Measurements from ENCODE around the gene C10orf71.

C10orf71 gene

DNA sequence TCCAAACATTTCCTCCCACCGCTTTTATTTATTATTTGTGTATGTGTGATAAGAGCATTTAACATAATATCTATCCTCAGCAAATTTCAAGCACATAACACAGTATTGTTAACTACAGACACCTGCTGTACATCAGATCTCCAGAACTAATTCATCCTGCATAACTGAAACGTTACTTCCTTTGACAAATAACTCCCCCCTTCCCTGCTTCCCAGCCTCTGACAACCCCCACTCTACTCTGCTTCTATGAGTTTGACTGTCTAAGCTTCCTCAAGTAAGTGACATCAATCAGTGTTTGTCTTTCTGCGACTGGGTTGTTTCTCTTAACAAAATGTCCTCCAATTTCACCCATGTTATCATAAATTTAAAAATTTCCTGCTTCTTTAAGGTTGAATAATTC lies 22.1 kb downstream of the C10orf71 start:
- no peak for DNase-seq

DNA sequence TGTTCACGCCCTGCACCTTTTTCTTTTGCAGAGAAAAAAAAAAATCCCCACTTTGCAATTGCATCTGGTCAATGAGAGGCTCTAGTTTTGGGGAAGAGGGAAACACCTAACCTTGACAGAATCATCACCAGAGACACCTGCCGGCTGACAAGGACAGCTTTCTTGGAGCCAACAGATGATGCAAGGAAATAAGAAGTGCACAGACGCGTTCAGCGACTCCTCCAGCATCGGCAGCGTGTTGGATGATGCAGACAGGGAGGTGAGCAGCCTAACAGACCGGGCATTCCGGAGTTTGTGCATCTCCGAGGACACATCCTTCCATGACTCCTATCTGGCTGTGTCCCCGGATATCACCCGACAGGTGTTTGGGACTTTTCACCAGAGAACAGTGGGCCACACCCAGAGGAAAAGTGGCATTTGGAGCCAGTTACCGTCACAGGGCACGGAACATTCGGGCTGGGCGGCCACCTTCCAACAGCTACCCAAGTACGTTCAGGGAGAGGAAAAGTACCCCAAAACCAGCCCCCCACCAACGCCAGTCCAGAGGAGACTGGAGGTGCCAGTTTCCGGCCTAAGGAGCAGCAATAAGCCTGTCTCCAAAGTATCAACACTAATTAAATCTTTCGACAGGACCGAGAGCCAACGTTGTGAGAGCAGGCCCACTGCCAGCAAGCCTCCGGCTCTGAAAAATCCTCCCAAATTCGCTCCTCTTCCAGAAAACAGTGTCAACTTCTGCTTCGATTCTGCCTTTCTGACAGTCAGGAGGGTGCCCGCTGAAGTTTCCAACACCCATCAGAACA lies 23.6 kb downstream of the C10orf71 start:
- DNase-seq, result no peak

DNA sequence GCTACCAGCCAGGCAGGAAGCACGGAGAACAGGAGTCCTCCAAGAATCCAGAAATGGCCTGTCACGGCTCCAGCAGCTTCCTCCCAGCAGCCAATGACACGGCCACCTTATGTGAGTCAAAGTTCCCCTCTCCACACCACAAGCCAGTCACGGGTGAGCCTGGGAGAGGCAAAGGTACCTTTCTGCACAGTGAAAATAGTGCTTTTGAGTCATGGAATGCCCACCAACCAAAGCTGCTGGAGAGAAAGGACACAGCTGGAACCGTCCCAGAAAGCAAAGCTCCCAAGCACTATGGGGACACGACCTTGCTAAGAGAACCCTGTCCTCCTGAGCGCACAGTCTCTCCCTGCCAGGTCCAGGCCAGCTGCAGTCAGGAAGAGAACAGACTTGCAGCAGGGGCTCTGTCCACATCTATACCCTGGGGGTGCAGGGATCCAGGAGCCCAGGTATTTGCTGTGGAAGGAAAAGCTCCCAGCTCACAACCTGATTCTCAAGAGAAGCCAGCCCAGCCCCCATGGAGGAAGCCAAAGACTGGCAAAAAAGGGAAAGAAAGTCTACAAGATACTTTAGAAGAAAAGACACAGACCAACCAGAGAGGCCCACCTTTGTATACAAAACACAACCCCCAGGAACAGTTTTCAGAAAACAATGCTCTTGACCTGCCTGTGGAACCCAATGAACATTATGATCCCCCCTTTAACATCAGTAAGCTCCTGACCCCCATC lies 24.4 kb downstream of the C10orf71 start:
- no peak for DNase-seq

DNA sequence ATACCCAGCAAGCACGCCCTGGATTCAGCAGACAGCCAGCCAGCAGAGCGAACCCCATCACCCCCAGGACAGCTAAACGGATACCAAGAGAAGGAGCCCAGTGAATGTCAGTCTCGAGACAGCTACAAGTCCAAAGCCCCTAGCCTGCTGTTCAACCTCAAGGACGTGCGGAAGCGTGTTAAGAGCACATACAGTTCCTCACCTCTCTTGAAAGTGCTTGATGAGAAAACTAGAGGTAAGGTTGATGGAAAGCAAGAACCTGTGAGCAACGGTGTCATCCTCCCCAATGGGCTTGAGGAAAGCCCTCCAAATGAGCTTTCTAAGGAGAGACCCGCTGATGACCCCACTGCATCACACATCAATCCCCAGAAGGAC lies 24.9 kb downstream of the C10orf71 start:
- no peak for DNase-seq

DNA sequence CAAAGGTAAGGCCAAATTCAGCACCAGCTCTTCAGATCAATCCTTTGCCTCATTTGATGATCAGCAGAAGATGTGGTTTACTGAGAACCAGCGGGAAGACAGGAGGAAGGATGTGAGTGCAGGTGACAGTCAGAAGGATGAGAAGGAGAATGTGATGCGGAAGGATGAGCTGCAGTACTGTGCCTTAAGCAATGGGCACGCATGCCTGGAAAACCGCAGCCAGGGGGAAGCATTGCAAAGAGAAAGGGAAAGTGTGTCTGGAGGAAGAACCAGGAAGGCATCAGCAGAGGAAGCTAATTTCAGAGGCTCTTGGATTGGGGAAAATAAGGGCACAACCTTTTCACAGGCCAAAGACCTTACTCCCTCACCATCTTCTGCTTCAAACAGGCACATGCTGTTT lies 25.7 kb downstream of the C10orf71 start:
- DNase-seq, result no peak

DNA sequence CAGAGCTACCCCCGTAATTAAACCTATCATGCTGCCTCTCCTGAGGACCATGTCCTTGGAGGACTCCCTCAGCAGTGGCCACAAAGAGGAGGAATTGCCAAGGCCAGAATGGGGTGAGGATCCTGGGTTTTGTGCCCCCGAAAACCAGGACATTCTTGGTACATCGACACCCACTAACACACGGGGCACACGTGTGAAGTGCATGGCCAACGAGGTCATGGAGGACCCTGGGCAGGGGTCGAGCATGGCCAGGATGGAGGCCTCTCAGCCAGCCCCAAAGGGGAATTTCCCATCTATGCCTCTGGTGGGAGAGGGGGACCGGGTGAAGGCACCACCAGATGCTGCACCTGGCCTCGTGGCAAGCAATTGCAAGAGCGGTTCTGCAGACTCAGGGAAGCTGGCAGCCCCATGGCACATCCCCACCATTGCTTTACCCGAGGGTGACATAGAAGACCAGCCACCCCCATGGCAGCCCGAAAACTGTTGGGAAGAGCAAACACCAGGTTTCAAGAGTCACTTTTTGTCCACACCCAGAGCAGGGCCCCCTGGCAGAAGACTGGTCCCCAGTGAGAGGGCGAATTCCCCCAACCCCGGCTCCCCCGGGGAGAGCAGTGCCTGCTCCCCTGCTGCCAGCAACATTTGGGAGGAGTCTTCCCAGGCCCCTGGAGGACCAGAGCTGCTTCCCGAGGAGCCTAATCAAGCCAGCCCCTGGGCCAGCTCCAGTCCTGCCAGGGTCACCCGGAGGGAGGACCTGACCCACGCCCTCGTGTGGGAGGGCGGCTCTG lies 26.4 kb downstream of the C10orf71 start:
- DNase-seq, result no peak

DNA sequence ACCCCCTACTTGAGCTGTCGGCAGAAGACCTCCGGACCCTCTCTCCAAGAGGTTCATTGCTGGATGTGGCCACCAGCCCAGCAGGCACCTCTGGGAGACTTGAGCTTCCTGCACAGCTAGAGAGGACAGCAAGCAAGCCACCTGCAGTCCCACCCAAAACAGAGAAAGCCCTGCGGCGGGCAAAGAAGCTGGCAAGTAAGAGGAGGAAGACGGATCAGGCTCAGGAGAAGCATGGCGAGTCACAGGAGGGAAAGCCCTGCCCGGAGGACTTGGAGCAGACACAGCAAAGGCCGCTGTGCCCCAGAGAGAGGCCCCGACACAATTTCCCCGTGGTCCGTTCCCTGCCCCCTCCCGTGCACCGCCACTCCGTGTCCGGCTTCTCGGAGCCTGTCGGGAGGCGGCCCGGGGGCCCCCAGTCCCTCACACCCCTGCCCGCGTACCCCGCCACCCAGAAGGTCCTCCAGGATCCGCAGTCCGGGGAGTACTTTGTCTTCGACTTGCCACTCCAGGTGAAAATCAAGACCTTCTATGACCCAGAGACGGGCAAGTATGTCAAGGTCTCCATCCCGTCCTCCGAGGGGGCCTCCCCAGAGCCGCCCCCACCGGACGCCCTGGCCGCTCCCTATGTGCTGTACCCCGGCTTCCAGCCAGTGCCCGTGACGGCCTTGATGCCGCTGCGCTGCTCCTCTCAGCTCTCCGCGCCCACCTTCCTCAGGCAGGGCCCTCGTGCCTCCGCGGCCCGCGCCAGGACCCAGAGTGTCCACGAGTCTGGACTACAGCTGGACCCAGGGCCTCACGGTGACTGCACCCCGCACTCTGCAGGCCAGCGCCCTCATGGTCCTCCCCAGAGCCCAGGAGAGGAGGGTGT lies 27.2 kb downstream of the C10orf71 start:
- no peak for DNase-seq

DNA sequence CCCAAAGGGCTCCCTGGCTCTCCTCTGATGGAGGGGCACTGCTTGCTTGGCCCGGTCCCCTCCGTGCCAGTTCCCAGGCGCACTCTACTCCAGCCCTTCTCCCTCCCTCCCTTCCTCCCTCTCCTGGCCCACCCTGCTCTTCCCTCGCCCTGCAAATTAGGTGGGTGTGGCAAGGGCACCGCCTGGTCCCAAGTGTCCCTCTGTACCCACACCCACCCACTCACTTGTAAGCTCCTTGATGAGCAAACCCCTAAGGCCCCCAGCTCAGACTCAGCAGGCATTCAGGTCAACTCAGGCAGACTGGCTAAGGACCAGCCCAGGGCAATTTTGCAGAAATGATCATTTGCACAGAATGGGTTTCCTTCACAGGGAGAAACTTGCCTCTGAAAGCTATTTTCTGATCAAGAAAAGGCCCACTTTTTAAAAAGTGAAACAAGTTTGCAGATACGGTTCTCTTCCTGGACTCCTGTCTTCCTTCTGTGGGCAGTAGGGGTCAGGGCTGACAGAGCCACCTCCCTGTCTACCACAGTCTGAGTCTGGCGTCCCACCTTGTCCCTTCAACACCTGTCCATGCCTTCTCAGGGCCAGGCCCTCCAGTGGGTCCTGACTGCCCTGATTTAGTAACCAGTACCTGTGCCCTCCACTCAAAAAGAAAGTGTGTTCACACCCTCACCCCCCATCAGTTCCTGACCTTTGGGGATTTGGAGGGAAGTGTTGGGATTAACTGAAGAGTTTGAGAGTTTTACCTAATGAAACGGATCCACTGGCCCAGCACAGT lies 28.3 kb downstream of the C10orf71 start:
- no peak for DNase-seq

DNA sequence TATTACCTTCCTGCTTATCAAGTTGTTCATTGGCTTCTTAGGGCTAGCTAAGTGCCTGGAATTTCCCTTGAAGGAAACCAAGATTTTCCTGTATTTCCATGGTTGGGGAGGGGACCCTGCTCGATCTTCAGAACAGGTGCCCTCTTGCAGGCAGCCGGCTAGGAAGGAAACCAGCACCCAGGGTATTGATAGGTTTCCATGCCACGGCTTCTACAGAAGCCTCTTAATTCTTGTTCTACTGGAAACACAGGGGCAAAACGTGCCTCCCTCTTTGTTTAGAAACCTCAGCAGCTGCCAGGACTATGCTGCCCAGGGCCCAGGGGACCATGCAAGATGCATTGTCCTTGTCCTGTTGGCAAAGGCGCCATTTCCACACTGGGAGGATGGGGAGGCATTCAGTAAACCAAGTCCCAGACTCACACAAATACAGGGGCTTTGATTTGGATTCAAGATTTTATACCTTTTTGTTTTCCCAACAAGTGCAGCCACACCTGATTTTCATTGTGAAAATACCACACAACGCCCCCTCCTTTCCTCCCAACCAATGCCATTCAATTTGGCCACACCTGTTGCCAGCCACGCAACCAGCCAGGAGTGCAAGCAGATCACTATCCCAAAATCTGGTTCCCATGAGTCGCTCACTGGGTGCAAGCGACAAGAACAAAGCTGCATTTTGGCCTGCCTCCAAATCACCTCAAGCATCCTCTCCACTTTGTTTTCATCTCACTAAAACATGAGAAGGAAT lies 29.6 kb downstream of the C10orf71 start:
- DNase-seq, result no peak

DNA sequence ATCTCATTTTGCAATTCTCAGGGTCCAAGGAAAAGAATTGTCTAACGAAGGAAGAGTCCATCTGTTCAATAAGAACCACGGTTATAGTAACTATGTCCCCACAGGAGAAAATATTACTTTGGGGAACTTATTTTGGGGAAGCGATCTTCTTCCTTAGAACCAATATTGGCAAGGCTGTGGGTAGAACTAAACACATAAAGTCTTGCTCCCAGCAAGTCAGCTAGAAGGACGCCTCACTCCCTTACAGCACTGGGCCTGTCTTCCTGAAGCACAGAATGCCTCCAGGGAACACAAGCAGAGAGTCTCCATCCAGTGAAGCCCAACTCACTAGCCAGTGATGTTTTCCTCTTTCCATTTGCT lies 30.2 kb downstream of the C10orf71 start:
- no peak for DNase-seq

DNA sequence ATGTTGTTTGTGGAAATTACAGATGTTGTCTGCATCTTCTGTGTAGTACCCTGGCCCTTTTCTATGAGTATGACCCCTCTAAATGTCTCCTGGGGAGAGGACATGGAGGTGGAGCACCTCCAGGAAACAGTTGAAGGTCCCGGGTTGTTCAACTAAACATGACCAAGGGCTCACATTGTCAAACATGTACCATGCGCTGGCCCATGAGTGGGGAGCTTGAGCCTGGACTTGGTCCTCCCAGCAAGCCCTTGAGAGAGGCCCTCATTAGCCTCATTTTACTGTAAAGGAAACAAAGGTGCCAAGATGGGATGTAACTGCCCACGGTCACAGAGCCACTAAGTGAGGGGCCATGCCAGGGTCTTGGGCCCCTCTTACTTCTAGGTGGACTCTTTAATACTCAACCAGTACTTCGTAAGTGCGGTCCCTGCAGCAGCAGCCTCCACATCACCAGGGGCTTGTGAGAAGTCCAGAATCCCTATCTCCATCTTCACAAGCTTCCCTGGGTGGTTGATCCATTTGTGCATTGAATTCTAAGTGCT lies 31.2 kb downstream of the C10orf71 start:
- no peak for DNase-seq

DNA sequence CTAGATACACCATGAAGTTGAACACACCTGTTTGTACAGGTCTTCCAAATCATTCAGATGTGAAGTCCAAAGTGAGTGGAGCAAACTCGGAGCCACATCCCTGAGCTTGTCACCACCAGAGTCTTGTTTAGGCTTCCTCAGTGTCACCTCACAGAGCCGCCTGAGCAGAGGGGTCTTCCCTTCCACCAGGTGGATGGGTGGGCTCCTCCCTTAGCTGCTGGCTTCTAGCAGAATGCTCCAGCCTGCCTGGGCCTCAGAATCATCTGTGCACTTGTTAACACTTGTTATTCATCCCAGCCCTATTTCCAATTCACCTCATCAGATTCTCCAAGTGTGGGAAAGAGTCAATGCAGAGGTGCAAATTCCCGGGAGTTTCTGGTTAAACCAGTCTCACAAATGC lies 32.5 kb downstream of the C10orf71 start:
- no peak for DNase-seq

DNA sequence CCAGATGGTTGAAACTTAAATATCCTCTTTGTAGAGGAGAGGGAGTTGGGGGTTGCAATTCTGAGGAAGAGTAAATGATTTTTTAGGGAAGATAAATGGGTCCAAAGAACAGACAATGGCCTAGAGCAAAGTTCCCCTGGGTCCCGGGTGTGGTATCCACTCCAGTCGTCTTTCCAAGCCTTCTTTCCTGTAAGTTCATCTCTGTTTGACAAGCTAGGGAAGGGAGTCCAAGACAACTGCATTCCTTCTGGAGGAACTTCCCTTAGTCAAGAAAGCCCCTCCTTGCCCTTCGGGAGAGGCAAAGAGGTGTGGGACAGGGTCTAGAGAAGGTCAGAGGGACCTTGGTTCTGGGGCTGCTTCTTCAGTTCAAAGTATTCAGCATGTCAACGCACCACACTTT lies 33.4 kb downstream of the C10orf71 start:
- no peak for DNase-seq

DNA sequence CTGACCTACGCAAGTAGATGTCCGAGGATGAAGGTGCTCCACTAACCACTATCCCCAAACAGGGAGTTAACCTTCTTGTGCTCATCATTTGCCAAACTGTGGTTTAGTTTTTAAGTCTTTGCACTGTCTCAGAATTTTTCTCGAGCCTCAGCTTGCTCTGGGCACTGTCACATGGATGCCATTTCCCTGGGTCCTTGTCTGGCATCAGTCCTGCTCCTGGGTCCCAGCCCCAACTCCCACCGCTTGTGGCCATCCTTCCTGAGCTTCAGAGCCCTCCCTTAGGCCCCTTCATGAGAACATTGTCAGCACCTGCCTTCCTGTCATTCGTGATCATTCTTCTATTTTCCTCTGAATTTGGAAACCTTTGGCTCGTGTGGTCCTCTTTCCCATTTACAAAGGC lies 33.8 kb downstream of the C10orf71 start:
- DNase-seq, result no peak

DNA sequence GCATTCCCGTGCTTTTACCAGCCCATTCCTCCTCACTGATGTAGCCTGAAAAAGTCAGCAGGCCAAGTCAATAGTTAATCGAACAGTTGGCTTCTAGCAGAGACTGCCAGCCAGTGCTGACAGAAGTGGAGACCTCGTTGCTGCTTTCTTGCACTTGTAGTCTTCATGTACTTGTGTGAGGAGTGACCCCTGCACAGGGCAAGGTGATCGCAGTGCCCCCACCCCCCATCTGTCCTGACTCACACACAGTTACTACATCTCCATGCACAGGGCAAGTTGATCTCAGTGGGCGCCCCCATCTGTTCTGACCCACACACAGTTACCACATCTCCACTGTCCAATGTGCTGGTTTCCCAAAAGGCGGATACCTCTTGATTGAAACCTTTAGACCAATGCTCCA lies 34.2 kb downstream of the C10orf71 start:
- no peak for DNase-seq

DNA sequence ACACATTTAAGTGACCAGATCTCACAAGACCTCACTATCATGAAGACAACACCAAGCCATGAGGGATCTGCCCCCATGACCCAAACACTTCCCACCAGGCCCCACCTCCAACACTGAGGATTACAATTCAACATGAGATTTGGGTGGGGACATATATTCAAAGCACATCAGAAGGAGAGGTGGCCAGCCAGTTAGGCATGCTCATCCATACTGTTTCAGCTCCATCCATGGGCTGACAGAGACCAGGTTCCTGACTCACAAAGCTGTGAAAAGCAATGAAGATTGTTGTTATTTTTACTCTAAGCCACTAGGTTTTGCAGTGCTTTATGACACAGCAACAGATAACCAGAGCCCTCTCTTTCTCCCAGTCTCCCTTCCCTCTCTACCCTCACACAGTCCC lies 36.0 kb downstream of the C10orf71 start:
- DNase-seq, result no peak

DNA sequence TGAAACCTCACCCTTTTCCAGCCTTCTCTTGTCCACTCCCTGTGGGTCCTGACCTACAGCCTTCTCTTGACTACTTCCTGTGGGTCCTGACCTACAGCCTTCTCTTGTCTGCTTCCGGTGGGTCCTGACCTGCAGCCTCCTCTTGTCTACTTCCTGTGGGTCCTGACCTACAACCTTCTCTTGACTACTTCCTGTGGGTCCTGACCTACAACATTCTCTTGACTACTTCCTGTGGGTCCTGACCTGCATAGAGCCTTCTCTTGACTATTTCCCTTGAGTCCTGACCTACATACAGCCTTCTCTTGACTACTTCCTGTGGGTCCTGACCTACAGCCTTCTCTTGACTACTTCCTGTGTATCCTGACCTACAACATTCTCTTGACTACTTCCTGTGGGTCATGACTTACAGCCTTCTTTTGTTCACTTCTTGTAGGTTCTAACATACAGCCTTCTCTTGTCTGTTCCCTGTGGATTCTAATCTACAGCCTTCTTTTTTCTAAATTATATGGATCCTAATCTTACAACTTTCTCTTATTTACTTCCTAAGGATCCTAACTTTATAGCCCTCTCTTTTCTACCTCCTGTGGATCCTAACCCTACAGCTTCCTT lies 36.5 kb downstream of the C10orf71 start:
- DNase-seq, result no peak

DNA sequence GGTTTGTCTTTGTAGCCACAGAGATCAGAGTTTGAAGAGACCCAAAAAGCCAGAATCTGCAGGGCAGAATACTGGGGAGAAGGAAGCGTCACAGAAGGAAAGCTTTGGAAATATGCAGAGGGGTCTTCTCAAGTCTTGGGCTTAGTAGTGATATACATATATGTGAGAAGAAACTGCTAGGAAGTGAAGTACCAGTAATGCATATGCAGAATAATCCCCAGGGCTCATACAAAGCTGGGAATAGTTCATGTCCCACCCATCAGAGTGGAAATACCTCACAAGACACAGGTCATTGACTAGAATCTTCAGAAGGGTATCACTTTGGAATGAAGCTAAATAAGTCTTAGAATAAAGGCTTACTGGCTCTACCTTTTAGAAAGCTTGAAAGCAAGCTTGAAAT lies 39.6 kb downstream of the C10orf71 start:
- DNase-seq, result no peak

DNA sequence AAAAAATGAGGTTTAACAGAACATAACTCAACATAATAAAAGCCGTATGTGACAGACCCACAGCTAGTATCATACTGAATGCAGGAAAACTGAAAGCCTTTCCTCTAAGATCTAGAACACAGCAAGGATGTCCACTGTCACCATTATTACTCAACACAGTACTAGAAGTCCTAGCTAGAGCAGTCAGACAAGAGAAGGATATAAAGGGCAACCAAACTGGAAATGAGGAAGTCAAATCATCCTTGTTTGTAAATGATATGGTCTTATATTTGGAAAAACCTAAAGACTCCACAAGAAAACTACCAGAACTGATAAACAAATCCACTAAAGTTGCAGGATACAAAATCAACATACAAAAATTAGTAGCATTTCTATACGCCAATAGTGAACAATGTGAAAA lies 45.9 kb downstream of the C10orf71 start:
- no peak for DNase-seq

DNA sequence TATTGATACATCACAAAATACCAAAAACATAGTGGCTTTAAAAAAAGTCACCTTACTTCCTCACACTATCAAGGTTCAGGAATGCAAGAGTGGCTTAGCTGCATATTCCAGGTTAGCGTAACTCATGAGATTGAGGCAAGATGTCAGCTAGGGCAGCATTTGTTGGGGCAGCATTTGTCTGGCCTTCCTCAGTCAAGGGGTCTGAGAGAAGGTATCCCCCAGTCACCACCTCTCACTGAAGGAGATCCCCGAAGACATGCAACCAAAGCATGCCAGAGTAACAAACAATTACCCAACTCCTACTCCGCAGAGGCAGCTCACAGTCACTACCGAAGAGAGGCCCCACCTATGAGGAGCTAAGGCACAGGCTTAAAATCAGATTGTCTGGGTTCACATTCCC lies 48.4 kb downstream of the C10orf71 start:
- DNase-seq, result no peak

DNA sequence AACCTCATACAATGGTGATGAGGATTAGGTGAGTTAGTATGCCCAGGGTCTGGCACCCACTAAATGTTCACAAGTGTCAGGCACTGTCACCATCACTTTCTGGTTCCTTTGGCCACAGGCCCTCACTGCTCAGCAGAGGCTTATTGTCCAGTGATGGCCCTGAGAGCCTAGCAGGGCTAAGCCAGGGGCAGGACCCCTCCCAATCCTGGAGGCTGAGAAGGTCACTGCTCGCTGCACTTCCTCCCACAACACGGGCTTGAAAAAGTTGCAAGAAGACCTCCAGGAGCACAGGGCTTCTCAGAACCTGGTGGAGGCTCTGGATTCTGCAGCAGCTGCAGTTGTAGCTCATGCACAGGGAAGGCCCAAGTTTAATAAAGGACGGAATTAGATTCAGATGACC lies 48.9 kb downstream of the C10orf71 start:
- DNase-seq, result no peak
